ENCODE measurements around the gene CCT6A. TPM values are rescaled to one million over a fixed set of nuclear protein-coding genes. Genes with fewer than 3 reads are reported as not detected.

The CCT6A gene
- total and polyA plus RNA-seq, 2 of the 4 experiments (the other 2 are of a cell fraction): 135 to 265 TPM

GRCh38 chr7:56074371-56074791 lies 22.8 kb downstream of the CCT6A start:
- Histone ChIP-seq H2AK9ac (replicated peaks; ENCODE audit: low read depth, low read length, poor library complexity) (peak overlapping the region; percentile 71), H3K18ac (ENCODE audit: low read depth, low read length) (no peak overlapping the region), H2AFZ (replicated peaks; ENCODE audit: low read length, poor library complexity) (peak overlapping the region; percentile 79), H3K4me3 (ENCODE audit: insufficient read depth, low read depth, low read length) (no peak overlapping the region), H3K27me3 (ENCODE audit: control insufficient read depth, insufficient read depth, low read length) (no peaks in the 10 kb centered on the region), H3K23ac (ENCODE audit: low read depth, low read length) (no peak overlapping the region), H3K9me1 (ENCODE audit: insufficient read depth, low read length) (no peaks in the 10 kb centered on the region), H3K36me3 (ENCODE audit: control insufficient read depth, insufficient read depth, low read length) (peaks cover 34% of the 10 kb centered on the region), H2BK15ac (ENCODE audit: low read depth, low read length) (no peak overlapping the region), H3K4ac (ENCODE audit: low read depth, low read length) (no peak overlapping the region), H3K9me3 (ENCODE audit: control insufficient read depth, insufficient read depth, low read length) (no peaks in the 10 kb centered on the region), H4K91ac (ENCODE audit: insufficient read depth, low read depth, low read length) (no peak overlapping the region), H3K56ac (ENCODE audit: extremely low read depth, insufficient read depth, low read length) (no peak overlapping the region), H2BK120ac (ENCODE audit: low read depth, low read length) (no peak overlapping the region), H3K4me2 (ENCODE audit: low read depth, low read length) (no peak overlapping the region), H2BK20ac (ENCODE audit: low read depth, low read length) (no peak overlapping the region), H2BK5ac (ENCODE audit: low read depth, low read length, poor library complexity, severe bottlenecking) (no peak overlapping the region), H3K27ac (ENCODE audit: insufficient read depth, low read length) (no peak overlapping the region), H3K79me1 (ENCODE audit: low read depth in 1 of 2, low read length in 2 of 2) (no peaks in the 10 kb centered on the region; a peak in 1 of 4 replicates), H4K5ac (ENCODE audit: low read depth, low read length) (no peak overlapping the region), H3K4me1 (ENCODE audit: control insufficient read depth, insufficient read depth, low read length) (peaks cover 8% of the 10 kb centered on the region; the same call in 1 of the 2 replicates), H4K20me1 (ENCODE audit: insufficient read depth, low read length) (no peaks in the 10 kb centered on the region), H4K8ac (ENCODE audit: low read depth in 2 of 2, low read length in 2 of 2) (peak overlapping the region in 1 of 2 experiments; percentile 11; a peak in 1 of 4 replicates), H2AK5ac (ENCODE audit: low read depth, low read length) (no peak overlapping the region), H3K14ac (replicated peaks; ENCODE audit: low read depth, low read length) (no peak overlapping the region), H3K9ac (ENCODE audit: low read depth, low read length) (no peak overlapping the region)
- POLR2A ChIA-PET (ENCODE audit: unreplicated experiment): no interaction called here
- in situ Hi-C loops (cut with MboI; ENCODE audit: low sequenced_read_pairs) (loop anchor here (5.0 to 10.0 kb wide), 2 partner anchors 72 to 430 kb away; no protein-coding TSS in a partner anchor), dilution Hi-C loops (cut with HindIII; ENCODE audit: low sequenced_read_pairs, unreplicated experiment) (no loop called here), intact Hi-C loops (cut with micrococcal nuclease) (loop anchor here (1.0 to 5.0 kb wide), 3 partner anchors 69 to 792 kb away; no protein-coding TSS in a partner anchor)
- DNase-seq: peak; percentile 72
- peak; percentile 95 for ATAC-seq (ENCODE audit: low read depth)
- BruUV-seq (replicated peaks): no TSS peak
- 5% methylated on average over 10 of the region's 19 CpGs; no CpG with 5 or more reads in 1 of the 2 experiments for WGBS, 2 experiments (ENCODE audit: extremely low coverage in 2 of 2, insufficient read length in 1 of 2)
- CTCF ChIA-PET: interaction anchor here (0.6 to 1.6 kb wide), 5 partner anchors 9 to 74 kb away, joined by 3 to 7 read pairs (median 3); no protein-coding TSS in a partner anchor
- TF ChIP-seq USF2 (IDR thresholded peaks at IDR 0.05; ENCODE audit: low read depth, low read length) (no peak), CEBPB (IDR thresholded peaks at IDR 0.05; ENCODE audit: low read depth, low read length) (no peak), SMC3 (IDR thresholded peaks at IDR 0.05; ENCODE audit: low read depth, low read length) (peak; percentile 88), CTCF (conservative IDR thresholded peaks at IDR 0.05; ENCODE audit: low read depth, low read length) (peak; percentile 96), RAD21 (IDR thresholded peaks at IDR 0.05; ENCODE audit: low read length) (peak; percentile 95), POLR2A (IDR thresholded peaks at IDR 0.05; ENCODE audit: low read depth, low read length) (0 out of 2 replicates have a peak, but pooled peaks have one; percentile 31)
